Colonic mucosa (tissue), 4 donors: ENCODE results near the gene NAXD. TPM values are rescaled to one million over a fixed set of nuclear protein-coding genes. Genes with fewer than 3 reads are reported as not detected.

Experiments used
- DNase-seq: peaks from one replicate; pipeline ENCODE4 v3.0.0-alpha.2; 2020
- H3K27ac ChIP-seq: fragments of 200-600 bp; one replicate; pipeline ENCODE4 v1.8.0; 2021
- H3K27me3 ChIP-seq: fragments of 200-600 bp; one replicate; pipeline ENCODE4 v1.8.0; 2021
- H3K36me3 ChIP-seq: fragments of 200-600 bp; one replicate; pipeline ENCODE4 v1.8.0; 2021
- H3K4me1 ChIP-seq: fragments of 200-600 bp; one replicate; pipeline ENCODE4 v1.8.0; 2021; ENCODE audit warnings: mild to moderate bottlenecking
- H3K4me3 ChIP-seq: fragments of 200-600 bp; one replicate; pipeline ENCODE4 v1.8.0; 2021
- H3K9ac ChIP-seq, 2 donors: one replicate each; pipeline ENCODE4 v1.7.0; 2013; ENCODE audit warnings: control low read depth in 2 of 2, low read depth in 2 of 2, low read length in 2 of 2
- H3K9me3 ChIP-seq: fragments of 200-600 bp; one replicate; pipeline ENCODE4 v1.8.0; 2021
- CTCF ChIP-seq: fragments of 200-600 bp; IDR thresholded peaks from one replicate; pipeline ENCODE4 v1.8.0; 2022; ENCODE audit warnings: antibody characterized with exemption, mild to moderate bottlenecking
- intact Hi-C: fragments of 100-400 bp; cut with DNase I; formaldehyde crosslinking; loops from one replicate; pipeline ENCODE4 v1.14.1; 2022
- total RNA-seq, 2 donors: library from RNA; stranded (reverse); fragmentation: NEBNext Ultra II Directional in 1 of 2; extraction: Animal tissue kit (Norgen Biotek cat#: 25700) in 1 of 2; gene quantifications; one replicate each; pipeline ENCODE4 v1.2.1, GENCODE V29; 2021
- donor health status: healthy.
- donor health status: DM: no; HTN: no; CAD: no.
- donor health status: DM: no; HTN: no; CAD: no.

NAXD gene
- total RNA-seq, 2 donors from 2014 or later = 36.7 to 40.4 TPM

GRCh38 chr13:110576736-110577476 lies 38.4 kb upstream of the NAXD start:
- Histone ChIP-seq H3K9me3 (no peaks in the 10 kb centered on the region), H3K36me3 (no peaks in the 10 kb centered on the region), H3K4me1 (no peaks in the 10 kb centered on the region), H3K9ac (no peak overlapping the region), H3K27me3 (no peaks in the 10 kb centered on the region), H3K27ac (no peak overlapping the region), H3K4me3 (no peak overlapping the region)
- no peak for DNase-seq
- intact Hi-C loops = loop anchor here (10.0 kb wide), 1 partner anchor 122 kb away; no protein-coding TSS in a partner anchor
- TF ChIP-seq CTCF = no peak

- Histone ChIP-seq H3K27me3 (no peaks in the 10 kb centered on the region), H3K4me3 (no peak overlapping the region), H3K9me3 (no peaks in the 10 kb centered on the region), H3K4me1 (no peaks in the 10 kb centered on the region), H3K27ac (no peak overlapping the region), H3K9ac (no peak overlapping the region), H3K36me3 (no peaks in the 10 kb centered on the region)
- TF ChIP-seq CTCF = no peak
- intact Hi-C loops = loop anchor here (10.0 kb wide), 1 partner anchor 124 kb away; no protein-coding TSS in a partner anchor
- DNase-seq = no peak
These were observed 37.0 kb upstream of the NAXD start for GRCh38 chr13:110578363-110578762.

GRCh38 chr13:110580800-110581199 lies 34.5 kb upstream of the NAXD start:
- Histone ChIP-seq H3K9me3 (no peaks in the 10 kb centered on the region), H3K27ac (no peak overlapping the region), H3K4me1 (no peaks in the 10 kb centered on the region), H3K36me3 (no peaks in the 10 kb centered on the region), H3K27me3 (no peaks in the 10 kb centered on the region), H3K9ac (no peak overlapping the region), H3K4me3 (no peak overlapping the region)
- intact Hi-C loops = no loop called here
- no peak for TF ChIP-seq CTCF
- no peak for DNase-seq

GRCh38 chr13:110581506-110582185 lies 33.7 kb upstream of the NAXD start:
- Histone ChIP-seq H3K4me1 (no peaks in the 10 kb centered on the region), H3K36me3 (no peaks in the 10 kb centered on the region), H3K9ac (no peak overlapping the region), H3K9me3 (no peaks in the 10 kb centered on the region), H3K27me3 (no peaks in the 10 kb centered on the region), H3K4me3 (no peak overlapping the region), H3K27ac (no peak overlapping the region)
- intact Hi-C loops = no loop called here
- no peak for DNase-seq
- TF ChIP-seq CTCF = no peak

GRCh38 chr13:110582421-110582954 lies 32.9 kb upstream of the NAXD start:
- DNase-seq = no peak
- no peak overlapping the region for H3K27ac ChIP-seq
- H3K9ac ChIP-seq = no peak overlapping the region
- no peaks in the 10 kb centered on the region for H3K4me1 ChIP-seq
- H3K9me3 ChIP-seq = no peaks in the 10 kb centered on the region
- no peak for TF ChIP-seq CTCF
- no peaks in the 10 kb centered on the region for H3K36me3 ChIP-seq
- H3K27me3 ChIP-seq = no peaks in the 10 kb centered on the region
- no peak overlapping the region for H3K4me3 ChIP-seq
- intact Hi-C loops = no loop called here
